HEK293 (cell line): Measurements from ENCODE around the gene WBP1.
"Not testable (repeated sequence)": the region's sequence is repeated elsewhere in the genome, so short reads cannot be mapped to it uniquely, and the experiment has no call there.

Experiments
- CTCF ChIA-PET: fragments of 350-600 bp; formaldehyde crosslinking; extraction: SDS; loops from one replicate; lab custom pipeline; 2021; ENCODE audit warnings: antibody characterized with exemption; lab: Yijun Ruan, JAX
- POLR2A ChIA-PET: fragments of 300-600 bp; formaldehyde crosslinking; extraction: SDS; loops from one replicate; lab custom pipeline; 2020; ENCODE audit warnings: antibody characterized with exemption, inconsistent platforms; lab: Yijun Ruan, JAX
- H3K27ac ChIP-seq: fragments of 200-500 bp; sonication (Bioruptor generic); 2 replicates; pipeline ENCODE4 v1.5.1; 2014; ENCODE audit warnings: low read depth, low read length, control low read depth, inconsistent platforms; ENCODE audit errors: extremely low read depth
- H3K36me3 ChIP-seq, 2 experiments: fragments of 200-500 bp in 1 of 2; sonication (Bioruptor generic) in 1 of 2; 1 replicate in 1 of 2; 2 replicates in 1 of 2; pipeline ENCODE4 v1.5.1; 2014 to 2017; ENCODE audit warnings: inconsistent platforms in 2 of 2, low read length in 2 of 2; ENCODE audit not compliant: control insufficient read depth in 2 of 2, insufficient read depth in 1 of 2
- H3K4me1 ChIP-seq: fragments of 200-500 bp; sonication (Bioruptor generic); 2 replicates; pipeline ENCODE4 v1.5.1; 2014; ENCODE audit warnings: mild to moderate bottlenecking, low read length, inconsistent platforms; ENCODE audit not compliant: control insufficient read depth, insufficient read depth
- H3K4me3 ChIP-seq: 2 replicates; pipeline ENCODE4 v1.5.1; 2011; ENCODE audit warnings: low read depth, mild to moderate bottlenecking, control low read depth, low read length, moderate library complexity
- H3K9me3 ChIP-seq: fragments of 200-500 bp; sonication (Bioruptor generic); 2 replicates; pipeline ENCODE4 v1.5.1; 2014; ENCODE audit warnings: low read depth, low read length, inconsistent platforms; ENCODE audit not compliant: control insufficient read depth, insufficient read depth
- GLIS1 ChIP-seq: fragments of 450-650 bp; formaldehyde crosslinking; IDR thresholded peaks from 2 replicates; pipeline ENCODE4 v1.5.1; 2016; ENCODE audit warnings: missing biosample characterization, missing genetic modification characterization
- KLF10 ChIP-seq: fragments of 450-650 bp; IDR thresholded peaks from 2 replicates; pipeline ENCODE4 v1.5.1; 2018; ENCODE audit warnings: missing biosample characterization, mild to moderate bottlenecking, missing genetic modification characterization
- ZBTB20 ChIP-seq: fragments of 450-650 bp; formaldehyde crosslinking; IDR thresholded peaks from 2 replicates; pipeline ENCODE4 v1.5.1; 2016; ENCODE audit warnings: missing biosample characterization, missing genetic modification characterization
- ZEB2 ChIP-seq: fragments of 450-650 bp; formaldehyde crosslinking; IDR thresholded peaks from 2 replicates; pipeline ENCODE4 v1.5.1; 2016; ENCODE audit warnings: missing biosample characterization, missing genetic modification characterization
- ZFP37 ChIP-seq: fragments of 450-650 bp; formaldehyde crosslinking; IDR thresholded peaks from 2 replicates; pipeline ENCODE4 v1.5.1; 2016; ENCODE audit warnings: missing biosample characterization, missing genetic modification characterization
- ZNF121 ChIP-seq: fragments of 450-650 bp; formaldehyde crosslinking; IDR thresholded peaks from 2 replicates; pipeline ENCODE4 v1.5.1; 2016; ENCODE audit warnings: missing biosample characterization, missing genetic modification characterization
- ZNF366 ChIP-seq: fragments of 450-650 bp; formaldehyde crosslinking; conservative IDR thresholded peaks from 2 replicates; pipeline ENCODE4 v1.5.1; 2016; ENCODE audit warnings: missing biosample characterization, missing genetic modification characterization
- ZNF37A ChIP-seq: fragments of 450-650 bp; IDR thresholded peaks from 2 replicates; pipeline ENCODE4 v1.5.1; 2018; ENCODE audit warnings: missing biosample characterization, missing genetic modification characterization
- ZNF449 ChIP-seq: fragments of 450-650 bp; formaldehyde crosslinking; IDR thresholded peaks from 2 replicates; pipeline ENCODE4 v1.5.1; 2017; ENCODE audit warnings: missing biosample characterization, mild to moderate bottlenecking, missing genetic modification characterization, moderate library complexity
- ZNF629 ChIP-seq: fragments of 450-650 bp; formaldehyde crosslinking; IDR thresholded peaks from 2 replicates; pipeline ENCODE4 v1.5.1; 2017; ENCODE audit warnings: missing biosample characterization, missing genetic modification characterization
- ZSCAN4 ChIP-seq: fragments of 450-650 bp; formaldehyde crosslinking; IDR thresholded peaks from 2 replicates; pipeline ENCODE4 v1.5.1; 2017; ENCODE audit warnings: missing biosample characterization, missing genetic modification characterization
- ZXDB ChIP-seq: fragments of 450-650 bp; formaldehyde crosslinking; IDR thresholded peaks from 2 replicates; pipeline ENCODE4 v1.5.1; 2016; ENCODE audit warnings: missing biosample characterization, missing genetic modification characterization
- TF ChIP-seq, protein P1 (sequence below): fragments of 450-650 bp; formaldehyde crosslinking; conservative IDR thresholded peaks from 2 replicates; pipeline ENCODE4 v1.5.1; 2016; ENCODE audit warnings: low read depth, missing biosample characterization, missing genetic modification characterization
- TF ChIP-seq, protein P2 (sequence below): fragments of 450-650 bp; formaldehyde crosslinking; IDR thresholded peaks from 2 replicates; pipeline ENCODE4 v1.5.1; 2016; ENCODE audit warnings: missing biosample characterization, missing genetic modification characterization
- TF ChIP-seq, protein P3 (sequence below): fragments of 450-650 bp; formaldehyde crosslinking; IDR thresholded peaks from 2 replicates; pipeline ENCODE4 v1.5.1; 2017; ENCODE audit warnings: missing biosample characterization, missing genetic modification characterization

WBP1 gene

DNA sequence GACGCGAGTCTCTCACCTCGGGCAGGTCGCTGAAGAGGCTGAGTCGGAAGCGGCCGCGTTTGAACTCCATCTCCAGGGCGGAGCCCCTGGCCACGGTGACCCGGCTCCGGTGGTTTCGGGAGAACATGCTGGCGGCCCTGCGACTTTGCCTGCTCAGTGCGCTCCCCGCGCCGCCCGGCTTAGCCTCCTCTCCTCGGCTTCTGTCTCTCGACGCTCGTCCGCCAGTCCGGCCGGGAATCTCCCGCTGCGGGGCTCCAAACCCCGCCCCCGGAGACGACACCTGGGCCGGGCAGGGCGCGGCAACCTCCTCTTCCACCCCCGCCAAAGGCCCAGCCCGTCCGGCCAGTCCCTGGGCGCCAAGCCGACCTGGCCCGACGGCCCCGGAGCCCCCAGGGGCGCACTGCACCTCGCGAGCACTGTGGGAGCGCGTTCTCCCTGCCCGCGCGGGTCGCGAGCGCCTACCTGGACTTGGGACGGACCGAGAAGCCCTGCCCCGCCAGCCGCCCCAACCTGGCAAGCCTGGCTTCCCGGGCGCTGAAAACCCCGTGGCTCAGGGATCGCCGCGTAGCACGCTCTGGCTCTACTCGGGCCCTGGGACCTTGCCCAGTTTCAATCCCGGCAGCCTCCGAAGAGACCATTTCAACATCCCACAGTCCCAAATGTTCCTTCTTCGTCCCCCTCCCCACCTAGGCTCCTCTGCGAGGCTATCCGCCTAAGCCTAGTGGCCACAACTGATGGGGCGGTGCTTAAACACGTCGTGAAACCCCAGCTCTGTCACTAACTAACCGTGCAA is 16.4 kb upstream of the WBP1 start, which contains the start of gene RTKN (continued):
- TF ChIP-seq ZEB2 (tag by site-specific recombination) (peak; percentile 59), ZNF37A (tag by site-specific recombination) (no peak), ZNF449 (tag by site-specific recombination) (0 out of 2 replicates have a peak, but pooled peaks have one; percentile 33), ZFP37 (tag by site-specific recombination) (peak; percentile 84; the same call in 1 of the 2 replicates), ZXDB (tag by site-specific recombination) (peak; percentile 84), ZNF366 (tag by site-specific recombination) (peak; percentile 39; the same call in 1 of the 2 replicates), ZNF629 (tag by site-specific recombination) (peak; percentile 36; the same call in 1 of the 2 replicates), KLF10 (tag by site-specific recombination) (no peak), ZBTB20 (tag by site-specific recombination) (peak; percentile 95), GLIS1 (tag by site-specific recombination) (peak; percentile 63; the same call in 1 of the 2 replicates)
- TF ChIP-seq, protein P1, sequence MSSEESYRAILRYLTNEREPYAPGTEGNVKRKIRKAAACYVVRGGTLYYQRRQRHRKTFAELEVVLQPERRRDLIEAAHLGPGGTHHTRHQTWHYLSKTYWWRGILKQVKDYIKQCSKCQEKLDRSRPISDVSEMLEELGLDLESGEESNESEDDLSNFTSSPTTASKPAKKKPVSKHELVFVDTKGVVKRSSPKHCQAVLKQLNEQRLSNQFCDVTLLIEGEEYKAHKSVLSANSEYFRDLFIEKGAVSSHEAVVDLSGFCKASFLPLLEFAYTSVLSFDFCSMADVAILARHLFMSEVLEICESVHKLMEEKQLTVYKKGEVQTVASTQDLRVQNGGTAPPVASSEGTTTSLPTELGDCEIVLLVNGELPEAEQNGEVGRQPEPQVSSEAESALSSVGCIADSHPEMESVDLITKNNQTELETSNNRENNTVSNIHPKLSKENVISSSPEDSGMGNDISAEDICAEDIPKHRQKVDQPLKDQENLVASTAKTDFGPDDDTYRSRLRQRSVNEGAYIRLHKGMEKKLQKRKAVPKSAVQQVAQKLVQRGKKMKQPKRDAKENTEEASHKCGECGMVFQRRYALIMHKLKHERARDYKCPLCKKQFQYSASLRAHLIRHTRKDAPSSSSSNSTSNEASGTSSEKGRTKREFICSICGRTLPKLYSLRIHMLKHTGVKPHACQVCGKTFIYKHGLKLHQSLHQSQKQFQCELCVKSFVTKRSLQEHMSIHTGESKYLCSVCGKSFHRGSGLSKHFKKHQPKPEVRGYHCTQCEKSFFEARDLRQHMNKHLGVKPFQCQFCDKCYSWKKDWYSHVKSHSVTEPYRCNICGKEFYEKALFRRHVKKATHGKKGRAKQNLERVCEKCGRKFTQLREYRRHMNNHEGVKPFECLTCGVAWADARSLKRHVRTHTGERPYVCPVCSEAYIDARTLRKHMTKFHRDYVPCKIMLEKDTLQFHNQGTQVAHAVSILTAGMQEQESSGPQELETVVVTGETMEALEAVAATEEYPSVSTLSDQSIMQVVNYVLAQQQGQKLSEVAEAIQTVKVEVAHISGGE (tag by site-specific recombination) = peak; percentile 27; the same call in 1 of the 2 replicates
- TF ChIP-seq, protein P2, sequence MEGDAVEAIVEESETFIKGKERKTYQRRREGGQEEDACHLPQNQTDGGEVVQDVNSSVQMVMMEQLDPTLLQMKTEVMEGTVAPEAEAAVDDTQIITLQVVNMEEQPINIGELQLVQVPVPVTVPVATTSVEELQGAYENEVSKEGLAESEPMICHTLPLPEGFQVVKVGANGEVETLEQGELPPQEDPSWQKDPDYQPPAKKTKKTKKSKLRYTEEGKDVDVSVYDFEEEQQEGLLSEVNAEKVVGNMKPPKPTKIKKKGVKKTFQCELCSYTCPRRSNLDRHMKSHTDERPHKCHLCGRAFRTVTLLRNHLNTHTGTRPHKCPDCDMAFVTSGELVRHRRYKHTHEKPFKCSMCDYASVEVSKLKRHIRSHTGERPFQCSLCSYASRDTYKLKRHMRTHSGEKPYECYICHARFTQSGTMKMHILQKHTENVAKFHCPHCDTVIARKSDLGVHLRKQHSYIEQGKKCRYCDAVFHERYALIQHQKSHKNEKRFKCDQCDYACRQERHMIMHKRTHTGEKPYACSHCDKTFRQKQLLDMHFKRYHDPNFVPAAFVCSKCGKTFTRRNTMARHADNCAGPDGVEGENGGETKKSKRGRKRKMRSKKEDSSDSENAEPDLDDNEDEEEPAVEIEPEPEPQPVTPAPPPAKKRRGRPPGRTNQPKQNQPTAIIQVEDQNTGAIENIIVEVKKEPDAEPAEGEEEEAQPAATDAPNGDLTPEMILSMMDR (tag by site-specific recombination) = 0 out of 2 replicates have a peak, but pooled peaks have one; percentile 31
- TF ChIP-seq, protein P3, sequence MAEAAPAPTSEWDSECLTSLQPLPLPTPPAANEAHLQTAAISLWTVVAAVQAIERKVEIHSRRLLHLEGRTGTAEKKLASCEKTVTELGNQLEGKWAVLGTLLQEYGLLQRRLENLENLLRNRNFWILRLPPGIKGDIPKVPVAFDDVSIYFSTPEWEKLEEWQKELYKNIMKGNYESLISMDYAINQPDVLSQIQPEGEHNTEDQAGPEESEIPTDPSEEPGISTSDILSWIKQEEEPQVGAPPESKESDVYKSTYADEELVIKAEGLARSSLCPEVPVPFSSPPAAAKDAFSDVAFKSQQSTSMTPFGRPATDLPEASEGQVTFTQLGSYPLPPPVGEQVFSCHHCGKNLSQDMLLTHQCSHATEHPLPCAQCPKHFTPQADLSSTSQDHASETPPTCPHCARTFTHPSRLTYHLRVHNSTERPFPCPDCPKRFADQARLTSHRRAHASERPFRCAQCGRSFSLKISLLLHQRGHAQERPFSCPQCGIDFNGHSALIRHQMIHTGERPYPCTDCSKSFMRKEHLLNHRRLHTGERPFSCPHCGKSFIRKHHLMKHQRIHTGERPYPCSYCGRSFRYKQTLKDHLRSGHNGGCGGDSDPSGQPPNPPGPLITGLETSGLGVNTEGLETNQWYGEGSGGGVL (tag by site-specific recombination) = 0 out of 2 replicates have a peak, but pooled peaks have one; percentile 27

DNA sequence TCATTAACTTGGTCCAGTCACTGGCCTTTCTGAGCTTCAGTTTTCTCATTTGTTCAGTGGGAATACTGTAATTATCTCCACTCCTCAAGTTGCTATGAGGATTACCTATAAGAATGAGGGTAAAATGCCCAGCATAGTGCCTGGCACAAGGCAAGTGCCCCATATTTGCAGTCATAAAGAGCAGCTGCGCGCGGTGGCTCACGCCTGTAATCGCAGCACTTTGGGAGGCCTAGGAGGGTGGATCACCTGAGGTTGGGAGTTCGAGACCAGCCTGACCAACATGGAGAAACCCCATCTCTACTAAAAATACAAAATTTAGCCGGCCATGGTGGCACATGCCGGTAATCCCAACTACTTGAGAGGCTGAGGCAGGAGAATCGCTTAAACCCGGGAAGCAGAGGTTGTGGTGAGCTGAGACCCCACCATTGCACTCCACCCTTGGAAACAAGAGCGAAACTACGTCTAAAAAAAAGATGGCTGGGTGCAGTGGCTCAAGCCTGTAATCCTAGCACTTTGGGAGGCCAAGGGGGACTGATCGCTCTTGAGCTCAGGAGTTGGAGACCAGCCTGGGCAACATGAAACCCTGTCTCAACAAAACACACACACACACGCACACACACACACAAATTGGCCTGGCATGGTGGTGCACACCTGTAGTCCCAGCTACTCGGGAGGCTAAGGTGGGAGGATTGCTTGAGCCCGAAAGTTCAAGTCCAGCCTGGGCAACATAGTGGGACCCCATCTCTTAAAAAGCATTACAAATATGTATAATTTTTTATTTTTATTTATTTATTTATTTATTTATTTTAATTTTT is 15.5 kb upstream of the WBP1 start:
- POLR2A ChIA-PET = interaction anchor here (0.6 to 1.7 kb wide), 3 partner anchors 10 to 15 kb away, joined by 3 to 7 read pairs (median 4); partner anchors contain the start of gene INO80B
- CTCF ChIA-PET = interaction anchor here (0.7 to 1.1 kb wide), 4 partner anchors 12 to 157 kb away, joined by 3 to 4 read pairs (median 3); no protein-coding TSS in a partner anchor
- not testable (repeated sequence) for H3K9me3 ChIP-seq, H3K4me1 ChIP-seq
- Histone ChIP-seq H3K36me3 (peaks cover 0 to 23% of the 10 kb centered on the region in 2 experiments; a peak in 1 of 3 replicates), H3K27ac (peak overlapping the region; percentile 68; the same call in 1 of the 2 replicates), H3K4me3 (peak overlapping the region; percentile 56)
- TF ChIP-seq ZNF121 (tag by site-specific recombination) = peak; percentile 62
- peak; percentile 61 for TF ChIP-seq ZSCAN4 (tag by site-specific recombination)
